Germinal center (tissue), 1 donor: Measurements from ENCODE around the gene TRMT112.

Experiments
- DNase-seq: peaks from one replicate; pipeline ENCODE4 v3.0.0; 2012; ENCODE audit warnings: mixed read lengths, low spot score

TRMT112 gene

DNA sequence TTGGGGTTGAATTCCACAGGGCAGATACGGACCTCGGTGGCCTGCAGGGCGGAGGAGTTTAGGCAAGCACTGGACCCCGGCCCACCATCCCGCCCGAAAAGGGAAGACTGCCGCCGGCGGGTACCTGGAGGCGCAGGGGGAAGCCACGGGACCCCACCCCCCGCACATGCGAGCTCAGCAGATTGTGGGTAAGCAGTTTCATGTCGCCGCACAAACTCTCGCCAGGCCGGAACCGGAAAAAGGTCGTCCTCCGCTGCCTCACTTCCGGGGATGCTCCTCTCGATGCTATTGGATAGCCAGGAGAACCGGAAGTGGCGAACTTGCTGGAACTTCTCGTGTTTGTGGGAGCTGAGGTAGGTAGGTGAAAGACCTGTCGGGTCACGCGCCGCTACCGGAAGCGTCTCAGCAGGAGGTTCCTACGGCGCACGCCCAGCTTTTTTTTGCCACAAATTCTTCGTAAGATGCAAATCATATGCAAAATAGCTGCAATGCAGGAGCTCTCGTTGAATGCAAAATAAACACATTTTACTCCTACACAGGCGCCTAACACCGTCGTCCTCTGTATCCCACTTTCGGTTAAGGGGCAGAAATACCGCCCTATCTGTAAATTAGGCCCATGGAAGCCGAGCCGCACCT is at the start of gene TRMT112:
Gene TRMT112 (minus strand): TSS at position 235 of the 636 bp plus-strand sequence. CDS start 33 bp downstream, at position 202.
- DNase-seq: peak; percentile 87

DNA sequence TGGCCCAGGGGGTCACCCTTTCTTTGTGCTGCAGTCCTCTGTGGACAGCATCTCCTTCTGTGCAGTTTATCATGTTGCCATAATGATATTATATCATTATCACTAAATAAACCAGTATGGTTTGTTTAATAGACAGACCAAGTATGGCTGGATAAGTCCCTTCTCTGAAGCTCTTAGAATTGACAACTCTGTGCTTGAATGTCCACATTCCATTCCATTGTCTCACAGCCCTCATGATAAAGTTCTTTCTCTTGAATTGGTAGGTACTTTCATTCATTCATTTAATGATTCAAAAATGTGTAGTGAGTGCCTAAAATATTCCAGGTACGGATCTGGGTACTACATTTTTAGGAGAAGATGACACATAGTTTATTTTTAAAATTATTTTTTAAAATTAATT is 49.4 kb upstream of the TRMT112 start:
- no peak for DNase-seq

DNA sequence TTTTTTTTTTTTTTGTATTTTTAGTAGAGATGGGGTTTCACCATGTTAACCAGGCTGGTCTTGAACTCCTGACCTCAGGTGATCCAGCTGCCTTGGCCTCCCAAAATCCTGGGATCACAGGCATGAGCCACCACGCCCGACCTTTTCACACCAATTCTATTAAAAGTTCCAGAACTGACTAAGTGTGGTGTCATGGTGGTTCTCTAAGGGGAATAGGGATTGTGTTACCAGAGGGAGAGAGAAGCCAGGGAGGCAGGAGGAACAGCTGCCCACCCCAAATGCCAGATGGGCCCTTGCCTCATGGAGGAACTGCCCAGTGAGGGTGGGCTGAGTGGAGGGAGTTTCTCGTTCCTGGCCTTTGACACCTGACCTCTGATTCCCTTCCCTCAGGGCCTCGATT is 47.6 kb upstream of the TRMT112 start:
- DNase-seq: no peak

DNA sequence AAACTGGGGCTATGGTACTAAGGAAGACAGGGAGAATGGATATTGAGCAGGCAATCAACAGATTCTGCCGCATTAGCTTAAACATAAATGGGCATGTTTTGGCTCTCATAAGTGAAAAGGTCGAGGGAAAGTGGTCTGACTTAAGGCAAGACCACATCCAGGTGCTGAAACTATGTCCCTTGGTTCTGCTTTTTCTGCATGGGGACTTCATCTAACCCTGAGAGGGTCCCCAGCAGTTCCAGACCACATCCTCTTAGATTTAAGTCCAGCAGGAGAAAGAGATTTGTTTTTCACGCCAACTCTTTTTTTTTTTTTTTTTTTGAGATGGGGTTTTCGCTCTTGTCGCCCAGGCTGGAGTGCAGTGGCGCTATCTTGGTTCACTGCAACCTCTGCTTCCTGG is 47.1 kb upstream of the TRMT112 start:
- no peak for DNase-seq

DNA sequence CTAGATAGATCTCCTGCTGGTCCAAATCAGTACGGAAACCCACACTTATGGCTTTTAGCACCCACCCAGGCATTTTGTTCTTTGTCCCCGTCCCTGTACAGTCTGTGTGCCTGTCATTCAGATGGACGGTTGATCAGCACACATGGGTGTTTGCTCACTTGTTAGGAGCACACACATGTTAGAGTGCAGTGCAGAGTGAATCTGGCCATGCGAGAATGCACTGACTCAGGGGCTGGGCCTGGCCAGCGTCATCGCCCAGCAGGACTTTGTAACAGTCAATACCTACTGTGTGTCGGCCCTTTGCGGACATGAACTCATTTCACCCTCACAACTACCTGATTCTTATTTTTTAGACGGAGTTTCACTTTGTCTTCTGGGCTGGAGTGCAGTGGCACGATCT is 45.0 kb upstream of the TRMT112 start:
- DNase-seq: no peak

DNA sequence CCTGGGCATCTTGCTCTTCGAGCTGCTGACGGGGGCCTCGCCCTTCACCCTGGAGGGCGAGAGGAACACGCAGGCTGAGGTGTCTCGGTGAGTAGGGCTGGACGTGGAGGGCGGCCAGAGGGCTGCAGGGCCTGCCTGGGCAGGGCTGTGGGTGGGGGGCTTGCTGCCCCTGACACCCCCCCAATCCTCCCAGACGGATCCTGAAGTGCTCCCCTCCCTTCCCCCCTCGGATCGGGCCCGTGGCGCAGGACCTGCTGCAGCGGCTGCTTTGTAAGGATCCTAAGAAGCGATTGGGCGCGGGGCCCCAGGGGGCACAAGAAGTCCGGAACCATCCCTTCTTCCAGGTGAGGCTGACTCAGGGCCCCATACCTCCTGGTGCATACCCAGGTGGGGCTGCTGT is 44.3 kb upstream of the TRMT112 start:
- no peak for DNase-seq

DNA sequence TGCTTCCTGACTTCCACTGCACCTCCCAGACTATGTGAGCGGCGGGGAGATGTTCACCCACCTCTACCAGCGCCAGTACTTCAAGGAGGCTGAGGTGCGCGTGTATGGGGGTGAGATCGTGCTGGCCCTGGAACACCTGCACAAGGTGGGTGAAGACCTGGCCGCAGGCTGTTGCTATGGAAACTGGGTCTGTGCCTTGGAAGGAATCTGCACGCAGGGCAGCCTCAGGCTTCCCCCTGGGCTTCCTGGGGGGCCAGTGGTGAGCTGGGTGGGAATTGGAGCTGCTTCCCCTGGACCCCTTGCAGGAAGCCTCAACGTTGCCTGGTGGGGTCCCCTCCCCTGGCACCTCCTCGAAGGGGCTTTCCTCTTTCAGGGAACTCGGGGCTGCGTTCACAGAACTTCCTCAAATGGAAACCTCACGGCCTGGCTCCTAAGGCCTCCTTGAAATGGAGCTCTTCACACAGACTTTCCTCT is 43.1 kb upstream of the TRMT112 start:
- DNase-seq: no peak

DNA sequence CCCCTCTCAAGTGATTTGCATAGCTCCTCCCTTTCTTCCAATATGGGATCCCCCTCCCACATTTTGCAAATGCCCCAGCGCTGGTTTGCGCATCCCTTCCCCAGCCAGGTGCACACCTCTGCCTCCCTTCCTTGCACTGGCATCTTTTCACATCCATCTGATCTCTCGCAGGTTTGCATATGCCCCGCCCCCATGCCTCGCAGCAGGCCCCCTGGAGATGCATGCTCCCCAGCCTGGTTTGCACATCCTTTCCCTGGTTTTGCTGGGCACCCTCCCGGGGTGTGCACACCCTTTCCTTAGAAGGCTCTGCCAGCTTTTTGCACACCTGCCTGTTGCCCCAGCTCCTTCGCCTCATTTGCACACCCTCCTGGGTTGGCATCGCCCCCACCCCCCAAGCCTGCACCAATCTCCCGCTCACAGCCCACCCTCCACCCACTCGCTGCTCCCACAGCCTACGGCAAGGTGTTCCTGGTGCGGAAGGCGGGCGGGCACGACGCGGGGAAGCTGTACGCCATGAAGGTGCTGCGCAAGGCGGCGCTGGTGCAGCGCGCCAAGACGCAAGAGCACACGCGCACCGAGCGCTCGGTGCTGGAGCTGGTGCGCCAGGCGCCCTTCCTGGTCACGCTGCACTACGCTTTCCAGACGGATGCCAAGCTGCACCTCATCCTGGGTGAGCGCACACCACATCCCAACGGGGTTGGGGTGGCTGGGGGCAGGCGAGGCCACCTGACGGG is 42.5 kb upstream of the TRMT112 start:
- peak; percentile 53 for DNase-seq

DNA sequence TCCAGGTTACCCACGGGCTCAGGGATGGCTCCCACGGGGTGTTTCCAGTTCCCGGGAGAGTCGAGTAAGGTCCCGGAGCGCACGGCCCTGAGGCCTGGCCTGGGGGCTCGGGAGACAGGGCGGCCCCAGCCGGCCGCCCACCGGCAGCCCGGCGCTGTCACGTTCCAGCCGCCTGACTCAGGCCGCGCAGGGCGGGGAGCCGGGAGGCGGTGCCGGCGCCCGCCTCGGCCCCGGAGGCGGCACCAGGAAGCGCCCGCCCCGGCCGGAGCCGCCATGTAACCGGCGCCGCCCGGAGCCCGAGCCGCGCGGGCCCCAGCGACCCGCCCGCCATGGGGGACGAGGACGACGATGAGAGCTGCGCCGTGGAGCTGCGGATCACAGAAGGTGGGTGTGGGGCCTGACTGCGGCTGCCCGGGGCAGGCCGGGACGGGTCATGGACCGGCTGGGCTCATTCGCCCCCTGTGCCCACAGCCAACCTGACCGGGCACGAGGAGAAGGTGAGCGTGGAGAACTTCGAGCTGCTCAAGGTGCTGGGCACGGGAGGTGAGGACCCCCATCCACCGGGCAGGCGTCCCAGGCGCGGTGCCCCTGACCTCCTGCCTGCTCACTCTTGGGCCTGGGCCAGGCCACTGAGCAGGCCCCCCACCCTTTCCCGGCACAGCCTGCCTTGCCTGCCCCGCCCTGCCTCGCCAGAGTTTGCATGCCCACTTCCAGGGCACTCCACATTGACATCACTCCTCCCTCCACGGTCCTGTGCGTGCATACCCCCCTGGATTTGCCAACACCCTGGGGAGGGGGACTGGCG is 41.8 kb upstream of the TRMT112 start, which contains the start of gene RPS6KA4:
Gene RPS6KA4 (plus strand): TSS at position 256 of the 805 bp plus-strand sequence. CDS start 74 bp downstream, at position 330.
- peak; percentile 82 for DNase-seq

DNA sequence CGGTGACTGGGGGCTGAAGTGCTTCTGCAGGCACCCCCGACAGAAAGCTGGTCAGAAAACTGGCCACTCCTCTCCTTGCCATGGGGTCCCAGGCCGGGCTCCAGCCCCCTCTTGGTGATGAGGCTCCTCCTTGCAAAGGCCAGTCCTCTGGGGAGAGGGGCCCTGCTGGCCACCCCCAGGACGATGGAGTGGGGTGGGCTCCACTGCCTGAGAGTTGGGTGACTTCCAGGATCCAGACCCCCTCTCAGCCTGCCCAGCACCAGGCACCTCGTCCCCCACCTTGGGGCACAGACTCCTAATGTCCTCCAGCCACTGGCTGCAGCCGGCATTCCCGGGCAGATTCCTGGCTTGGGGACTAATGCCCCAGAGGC is 41.2 kb upstream of the TRMT112 start:
- no peak for DNase-seq

DNA sequence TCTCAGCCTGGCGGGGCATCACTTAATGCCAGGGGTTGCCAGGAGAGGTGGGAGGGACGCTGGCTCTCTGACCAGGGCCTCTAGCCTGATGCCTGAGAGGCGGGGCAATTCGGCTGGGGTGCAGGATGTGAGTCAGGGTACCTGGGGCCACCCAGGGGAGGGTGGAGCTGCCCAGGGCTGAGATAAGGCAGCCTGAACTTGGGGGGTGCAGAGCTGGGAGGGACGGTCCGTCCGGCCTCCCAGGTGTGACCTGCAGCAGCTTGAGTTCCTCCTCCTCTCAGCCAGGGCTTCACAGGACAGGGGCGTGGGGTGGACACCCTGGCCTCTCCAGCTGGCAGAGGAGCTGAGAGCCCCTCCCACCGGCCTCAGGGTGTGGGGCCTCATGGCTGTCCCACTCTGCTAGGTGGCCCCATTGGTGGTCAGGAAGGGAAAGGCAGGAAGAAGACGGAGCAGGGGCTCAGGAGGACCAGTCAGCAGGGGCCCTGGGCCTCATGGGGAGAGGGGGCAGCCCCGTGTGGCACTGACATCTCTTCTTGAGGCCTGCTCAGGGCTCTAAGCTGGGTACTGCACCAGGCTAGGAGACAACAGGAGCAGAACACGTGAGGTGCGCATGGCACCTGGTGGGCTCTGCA is 40.7 kb upstream of the TRMT112 start:
- no peak for DNase-seq

DNA sequence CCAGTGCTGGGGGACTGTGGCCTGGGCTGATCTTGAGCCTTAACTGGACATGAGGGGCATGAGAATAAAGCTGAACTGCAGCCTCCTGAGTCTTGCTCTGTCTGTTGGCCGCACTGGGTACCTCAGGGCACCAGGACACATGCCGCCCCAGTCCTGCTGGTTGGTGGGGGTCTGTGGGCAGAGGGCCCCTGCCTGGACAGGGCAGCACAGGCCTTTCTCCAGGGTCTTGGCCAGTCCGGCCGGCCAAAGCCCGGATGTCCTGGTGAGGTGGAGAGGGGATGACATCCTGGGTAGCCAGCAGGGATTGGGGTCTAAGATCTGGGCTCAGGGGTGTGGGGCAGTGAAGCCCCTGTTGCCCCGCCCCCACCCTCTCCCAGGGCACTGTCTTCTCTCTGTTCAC is 40.1 kb upstream of the TRMT112 start:
- no peak for DNase-seq

DNA sequence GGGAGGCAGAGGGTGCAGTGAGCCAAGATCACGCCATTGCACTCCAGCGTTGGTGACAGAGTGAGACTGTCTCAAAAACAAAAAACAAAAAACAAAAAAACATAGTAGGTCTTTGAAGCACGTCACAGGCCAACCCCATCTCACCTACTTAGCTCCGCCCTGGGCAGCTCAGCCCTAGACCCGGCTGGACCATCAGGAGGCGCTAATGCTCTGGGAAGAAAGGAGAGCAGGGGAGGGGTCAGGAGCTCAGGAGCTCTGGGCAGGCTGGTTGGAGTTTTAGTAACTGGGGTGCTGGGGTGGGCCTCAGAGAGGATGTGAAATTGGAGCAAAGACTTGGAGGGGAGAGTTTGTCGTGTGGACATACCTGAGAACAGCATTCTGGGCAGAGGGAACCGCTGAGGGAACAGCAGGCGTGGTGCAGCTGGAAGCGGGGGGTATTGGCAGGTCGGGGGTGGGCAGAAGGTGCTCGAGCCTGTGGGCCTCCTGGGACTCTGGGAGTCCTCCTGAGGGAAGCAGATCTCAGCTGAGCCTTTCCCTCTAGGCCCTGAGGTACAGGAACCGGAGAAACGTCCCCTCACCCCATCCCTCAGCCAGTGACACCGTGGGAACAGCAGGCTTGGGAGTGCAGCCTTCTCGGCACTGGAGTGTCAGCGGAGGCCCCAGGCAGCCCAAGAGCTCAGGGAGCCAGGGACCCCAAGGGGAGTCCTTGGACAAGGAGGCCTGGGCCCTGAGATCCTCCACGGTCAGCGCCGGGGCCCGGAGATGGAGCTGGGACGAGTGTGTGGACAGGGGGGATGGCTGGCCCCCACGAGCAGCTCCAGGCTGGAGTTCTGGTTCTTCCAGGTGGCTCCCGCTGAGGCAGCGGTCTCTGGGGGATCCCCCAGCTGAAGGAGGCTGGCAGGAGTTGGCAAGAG is 39.4 kb upstream of the TRMT112 start:
- no peak for DNase-seq

DNA sequence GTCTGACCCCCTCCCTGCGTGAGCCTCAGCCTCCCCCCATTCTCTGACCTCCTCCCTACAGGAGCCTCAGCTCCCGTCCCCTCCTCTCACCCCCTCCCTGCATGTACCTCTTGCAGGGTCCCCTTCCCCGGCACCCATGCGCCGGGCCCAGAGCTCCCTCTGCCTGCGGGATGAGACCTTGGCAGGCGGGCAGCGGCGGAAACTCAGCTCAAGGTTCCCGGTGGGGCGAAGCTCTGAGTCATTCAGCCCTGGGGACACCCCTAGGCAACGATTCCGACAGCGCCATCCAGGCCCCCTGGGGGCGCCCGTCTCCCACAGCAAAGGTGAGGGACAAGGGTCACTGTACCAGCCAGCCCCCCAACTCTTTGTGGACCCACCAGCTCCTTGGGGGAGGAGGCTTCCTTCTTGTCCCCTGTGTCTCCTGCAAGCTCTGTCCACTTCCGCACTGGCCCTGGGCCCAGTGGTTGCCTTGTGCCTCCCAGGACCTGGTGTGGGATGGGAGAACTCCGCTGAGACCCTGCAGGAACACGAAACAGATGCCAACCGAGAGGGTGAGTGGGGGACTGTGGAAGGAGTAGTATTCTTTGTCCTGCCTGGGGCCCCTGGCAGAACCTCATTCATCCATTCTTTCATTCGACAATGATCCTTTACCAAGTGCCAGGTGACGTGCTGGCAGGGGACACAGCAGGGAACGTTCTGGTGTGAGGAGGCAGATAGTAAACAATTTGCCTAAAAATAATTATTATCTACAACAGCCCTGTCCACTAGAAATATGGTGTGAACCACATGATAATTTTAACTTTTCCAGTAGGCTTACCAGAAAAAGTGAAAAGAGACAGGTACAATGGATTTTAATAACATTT is 38.0 kb upstream of the TRMT112 start:
- DNase-seq: peak; percentile 62

DNA sequence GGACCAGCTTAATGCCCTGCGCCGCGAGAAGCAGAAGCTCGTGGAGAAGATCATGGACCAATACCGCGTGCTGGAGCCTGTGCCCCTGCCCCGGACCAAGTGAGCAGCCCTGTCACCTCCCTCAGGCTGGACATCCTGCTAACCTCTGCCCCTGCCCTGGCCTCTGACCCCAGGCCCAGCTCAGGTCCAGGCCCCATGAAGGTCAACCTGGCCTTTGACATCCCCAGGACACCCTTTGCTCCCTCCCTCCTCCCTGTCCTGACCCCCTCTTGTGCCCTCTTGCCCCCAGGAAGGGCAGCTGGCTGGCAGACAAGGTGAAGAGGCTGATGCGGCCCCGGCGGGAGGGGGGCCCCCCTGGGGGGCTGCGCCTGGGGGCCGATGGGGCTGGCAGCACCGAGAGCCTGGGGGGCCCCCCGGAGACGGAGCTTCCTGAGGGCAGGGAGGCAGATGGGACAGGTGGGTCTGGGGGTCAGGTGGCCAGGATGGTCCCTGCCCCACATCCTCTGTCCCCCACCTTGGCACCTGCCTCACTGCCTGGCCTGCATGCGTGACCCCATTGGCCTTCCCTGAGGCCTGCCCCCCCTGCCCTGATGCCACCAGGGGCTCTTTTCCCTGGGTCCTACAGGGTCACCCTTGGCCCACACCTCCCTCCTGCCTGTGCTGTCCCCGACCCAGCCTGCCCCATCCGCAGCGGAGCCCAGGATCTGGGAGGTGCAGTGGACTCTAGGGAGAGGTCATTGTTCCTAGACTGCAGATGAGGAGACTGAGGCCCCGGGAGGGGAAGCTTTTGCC is 36.6 kb upstream of the TRMT112 start:
- DNase-seq: no peak

DNA sequence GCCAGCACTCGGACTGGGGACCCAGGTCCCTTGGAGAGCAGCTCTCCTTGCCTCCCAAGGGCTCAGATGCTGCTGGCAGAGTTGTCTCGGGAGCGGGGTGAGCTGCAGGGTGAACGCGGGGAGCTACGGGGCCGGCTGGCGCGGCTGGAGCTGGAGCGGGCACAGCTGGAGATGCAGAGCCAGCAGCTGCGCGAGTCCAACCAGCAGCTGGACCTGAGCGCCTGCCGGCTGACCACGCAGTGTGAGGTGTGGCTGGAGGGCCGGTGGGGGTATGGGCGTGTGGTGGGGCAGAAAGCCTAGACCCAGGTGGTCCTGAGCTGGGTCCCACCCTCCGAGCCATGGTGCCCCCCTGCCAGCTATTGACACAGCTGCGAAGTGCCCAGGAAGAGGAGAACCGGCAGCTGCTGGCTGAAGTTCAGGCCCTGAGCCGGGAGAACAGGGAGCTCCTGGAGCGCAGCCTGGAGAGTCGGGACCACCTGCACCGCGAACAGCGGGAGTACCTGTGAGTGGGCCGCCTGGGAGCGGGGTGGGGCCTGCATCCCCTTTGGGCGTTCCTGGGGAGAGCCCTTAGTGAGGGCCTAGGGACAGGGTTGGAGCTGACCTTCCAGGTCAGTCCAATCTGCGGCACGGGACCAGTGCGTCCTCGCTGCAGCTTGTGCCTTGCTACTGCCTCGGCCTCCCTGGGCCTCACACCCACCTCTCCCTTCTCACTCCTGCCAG is 35.8 kb upstream of the TRMT112 start:
- DNase-seq: no peak

DNA sequence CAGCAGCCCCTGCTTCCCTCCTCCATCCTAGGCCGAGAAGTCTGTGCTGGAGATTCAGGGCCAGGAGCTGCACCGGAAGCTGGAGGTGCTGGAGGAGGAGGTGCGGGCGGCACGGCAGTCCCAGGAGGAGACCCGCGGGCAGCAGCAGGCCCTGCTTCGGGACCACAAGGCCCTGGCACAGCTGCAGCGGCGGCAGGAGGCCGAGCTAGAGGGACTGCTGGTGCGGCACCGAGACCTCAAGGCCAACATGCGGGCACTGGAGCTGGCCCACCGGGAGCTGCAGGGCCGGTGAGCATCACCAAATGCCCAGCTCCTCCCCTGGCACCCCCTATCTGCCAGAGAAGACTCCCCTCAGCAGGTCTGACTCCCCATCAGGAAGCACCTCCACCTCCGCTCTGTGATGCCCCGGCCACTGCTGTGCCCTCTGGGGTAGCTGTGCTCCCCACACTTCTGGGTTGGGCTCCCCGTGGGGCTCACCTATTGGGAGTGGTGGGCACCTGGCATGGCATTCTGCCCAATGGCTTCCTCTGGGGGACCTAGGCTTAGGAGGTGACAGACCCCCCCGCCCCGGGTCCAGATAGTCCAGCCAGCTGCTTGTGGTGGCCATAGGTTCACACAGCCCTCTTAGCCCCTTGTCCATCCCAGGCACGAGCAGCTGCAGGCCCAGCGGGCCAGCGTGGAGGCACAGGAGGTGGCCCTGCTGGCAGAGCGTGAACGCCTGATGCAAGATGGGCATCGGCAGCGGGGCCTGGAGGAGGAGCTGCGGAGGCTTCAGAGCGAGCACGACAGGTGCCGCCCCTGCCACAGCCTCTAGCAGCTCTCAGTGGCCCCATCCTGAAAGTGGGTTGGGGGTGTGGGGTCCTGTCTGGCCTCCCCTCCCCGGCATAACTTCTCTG is 35.0 kb upstream of the TRMT112 start:
- DNase-seq: no peak
